Smooth muscle cell (in vitro differentiated cells): ENCODE results near the gene RETN. TPM values are rescaled to one million over a fixed set of nuclear protein-coding genes. Genes with fewer than 3 reads are reported as not detected.

Source experiments
- DNase-seq: peaks from one replicate; lab custom pipeline; 2025; ENCODE audit not compliant: unreplicated experiment; lab: John Stamatoyannopoulos, UW
- H2AFZ ChIP-seq: fragments of 200-600 bp; sonication (generic); 2 replicates; pipeline ENCODE4 v1.6.0; 2016; ENCODE audit warnings: antibody characterized with exemption, low read depth, mild to moderate bottlenecking
- H3F3A ChIP-seq: fragments of 200-600 bp; sonication (generic); 2 replicates; pipeline ENCODE4 v1.6.0; 2017; ENCODE audit warnings: antibody characterized with exemption, low read depth
- H3K27ac ChIP-seq: fragments of 200-600 bp; sonication (generic); 2 replicates; pipeline ENCODE4 v1.5.1; 2016; ENCODE audit warnings: low read depth, mild to moderate bottlenecking
- H3K27me3 ChIP-seq: fragments of 200-600 bp; sonication (generic); 2 replicates; pipeline ENCODE4 v1.6.1; 2016; ENCODE audit warnings: low read depth, mild to moderate bottlenecking
- H3K36me3 ChIP-seq: fragments of 200-600 bp; sonication (generic); 2 replicates; pipeline ENCODE4 v1.5.1; 2016; ENCODE audit warnings: low read depth
- H3K4me1 ChIP-seq: fragments of 200-600 bp; sonication (generic); 2 replicates; pipeline ENCODE4 v1.5.1; 2016; ENCODE audit warnings: low read depth
- H3K4me2 ChIP-seq: fragments of 200-600 bp; sonication (generic); 2 replicates; pipeline ENCODE4 v1.6.0; 2016; ENCODE audit warnings: mild to moderate bottlenecking
- H3K4me3 ChIP-seq: fragments of 200-600 bp; sonication (generic); 2 replicates; pipeline ENCODE4 v1.5.1; 2016; ENCODE audit warnings: mild to moderate bottlenecking
- H3K79me2 ChIP-seq: fragments of 200-600 bp; sonication (generic); 2 replicates; pipeline ENCODE4 v1.6.0; 2016; ENCODE audit warnings: low read depth, mild to moderate bottlenecking
- H3K9ac ChIP-seq: fragments of 200-600 bp; sonication (generic); 2 replicates; pipeline ENCODE4 v1.6.0; 2016; ENCODE audit warnings: low read depth
- H3K9me3 ChIP-seq: fragments of 200-600 bp; sonication (generic); replicated peaks from 2 replicates; pipeline ENCODE4 v1.5.1; 2016; ENCODE audit warnings: low read depth
- H4K20me1 ChIP-seq: fragments of 200-600 bp; sonication (generic); 2 replicates; pipeline ENCODE4 v1.6.0; 2016; ENCODE audit warnings: low read depth
- CTCF ChIP-seq: fragments of 200-600 bp; sonication (generic); IDR thresholded peaks from 2 replicates; pipeline ENCODE4 v1.5.1; 2017; ENCODE audit warnings: borderline replicate concordance, mild to moderate bottlenecking, antibody characterized with exemption; ENCODE audit not compliant: insufficient read depth, poor library complexity, severe bottlenecking
- WGBS: methylation state at CpG from one replicate; pipeline ENCODE4 v1.1.7; 2016; ENCODE audit warnings: low lambda C conversion rate; 5-methylcytosine and 5-hydroxymethylcytosine counted together
- polyA plus RNA-seq: library from polyadenylated mRNA; unstranded; fragments of >200 nt; fragmentation: Nextera tagmentation; extraction: Ambion mirVana; gene quantifications from 2 replicates; pipeline ENCODE4 v1.2.1, GENCODE V29; 2016
- total RNA-seq: library from RNA; depleted of rRNA; stranded (reverse); fragments of >200 nt; gene quantifications from 2 replicates; pipeline ENCODE4 v1.2.3, GENCODE V29; 2014

RETN gene
- total and polyA plus RNA-seq, 2 experiments from 2014 or later = not detected

- H3K79me2 ChIP-seq = no peaks in the 10 kb centered on the region
- WGBS = 46% methylated on average over 15 of the region's 21 CpGs
- H3K4me3 ChIP-seq = no peak overlapping the region
- H3K27me3 ChIP-seq = peaks cover 42% of the 10 kb centered on the region
- no peaks in the 10 kb centered on the region for H3F3A ChIP-seq
- no peaks in the 10 kb centered on the region for H4K20me1 ChIP-seq
- no peaks in the 10 kb centered on the region for H3K4me1 ChIP-seq
- no peak for DNase-seq
- no peak overlapping the region for H3K4me2 ChIP-seq
- no peak overlapping the region for H3K9ac ChIP-seq
- TF ChIP-seq CTCF = no peak
- no peaks in the 10 kb centered on the region for H3K9me3 ChIP-seq
- H3K27ac ChIP-seq = no peak overlapping the region
- H3K36me3 ChIP-seq = no peaks in the 10 kb centered on the region
- no peak overlapping the region for H2AFZ ChIP-seq
Measured at GRCh38 chr19:7674010-7675005, 5.5 kb downstream of the RETN start.

- no peaks in the 10 kb centered on the region for H3K36me3 ChIP-seq
Measured at GRCh38 chr19:7676376-7676775, 7.5 kb downstream of the RETN start.

GRCh38 chr19:7676854-7677253, 8.0 kb downstream of the RETN start, which contains the start of gene MCEMP1:
Gene MCEMP1, plus strand, starts transcription at chr19:7677090. Its CDS starts 31 bp downstream, at chr19:7677121.
- no peak within 1 kb of the TSS for H3K4me3 ChIP-seq
- no peak for DNase-seq
- 78% methylated on average over 10 of the region's 10 CpGs for WGBS
- no peaks in the 10 kb centered on the region for H3F3A ChIP-seq
- H4K20me1 ChIP-seq = peaks cover 1% of the 10 kb centered on the region
- no peak within 1 kb of the TSS for H3K4me2 ChIP-seq
- no peak for TF ChIP-seq CTCF
- no peak within 1 kb of the TSS for H3K27ac ChIP-seq
- no peak within 1 kb of the TSS for H2AFZ ChIP-seq
- no peaks in the 10 kb centered on the region for H3K9me3 ChIP-seq
- H3K27me3 ChIP-seq = peaks cover 24% of the 10 kb centered on the region
- H3K79me2 ChIP-seq = peaks cover 5% of the 10 kb centered on the region
- H3K9ac ChIP-seq = no peak within 1 kb of the TSS
- no peaks in the 10 kb centered on the region for H3K4me1 ChIP-seq
- no peaks in the 10 kb centered on the region for H3K36me3 ChIP-seq

More at GRCh38 chr19:7676376-7676775, 7.5 kb downstream of the RETN start:
- WGBS = 68% methylated on average over 7 of the region's 7 CpGs
- Histone ChIP-seq H2AFZ (no peak overlapping the region), H3K27me3 (peaks cover 29% of the 10 kb centered on the region), H3K27ac (no peak overlapping the region), H3K9me3 (no peaks in the 10 kb centered on the region), H3K4me3 (no peak overlapping the region), H3K4me1 (no peaks in the 10 kb centered on the region), H3K79me2 (peaks cover 5% of the 10 kb centered on the region), H3F3A (no peaks in the 10 kb centered on the region), H3K9ac (no peak overlapping the region), H3K4me2 (no peak overlapping the region), H4K20me1 (no peaks in the 10 kb centered on the region)
- TF ChIP-seq CTCF = no peak
- DNase-seq = no peak
